H1 (cell line): ENCODE data around the gene VENTX. TPM values are rescaled to one million over a fixed set of nuclear protein-coding genes. Genes with fewer than 3 reads are reported as not detected.

Experiments used
- CTCF ChIA-PET: fragments of 300-600 bp; sonication (Branson Sonifier 250); formaldehyde crosslinking; loops from one replicate; lab custom pipeline; 2021; ENCODE audit not compliant: partially characterized antibody; lab: Charles Lee
- POLR2A ChIA-PET: fragments of 300-600 bp; sonication (Branson Sonifier 250); formaldehyde crosslinking; loops from one replicate; lab custom pipeline; 2021; ENCODE audit warnings: inconsistent platforms; ENCODE audit not compliant: partially characterized antibody; lab: Charles Lee
- DNase-seq, 2 experiments: peaks; one replicate each; pipeline versions ENCODE4 v3.0.0 to v3.0.0-alpha.2; 2010 to 2022; ENCODE audit warnings: low spot score in 2 of 2, low read depth in 1 of 2, mixed read lengths in 1 of 2
- FAIRE-seq: peaks from 2 replicates; lab custom pipeline; 2011; peaks lifted over from hg19 to GRCh38; lab: Jason Lieb, UNC
- H2AFZ ChIP-seq: 2 replicates; pipeline ENCODE4 v1.8.1; 2012; ENCODE audit warnings: low read length, inconsistent platforms
- H2AK5ac ChIP-seq: 2 replicates; pipeline ENCODE4 v1.6.1; 2013; ENCODE audit warnings: low read depth, low read length
- H2BK120ac ChIP-seq: replicated peaks from 2 replicates; pipeline ENCODE3; 2013; ENCODE audit warnings: low read depth, low read length, inconsistent platforms
- H2BK12ac ChIP-seq: 2 replicates; pipeline ENCODE4 v1.6.1; 2013; ENCODE audit warnings: low read depth, low read length
- H2BK15ac ChIP-seq: 2 replicates; pipeline ENCODE4 v1.6.1; 2013; ENCODE audit warnings: low read length
- H2BK20ac ChIP-seq: 2 replicates; pipeline ENCODE4 v1.6.1; 2013; ENCODE audit warnings: low read length
- H2BK5ac ChIP-seq: 2 replicates; pipeline ENCODE4 v1.6.1; 2013; ENCODE audit warnings: low read depth, low read length
- H3K14ac ChIP-seq: 2 replicates; pipeline ENCODE4 v1.6.1; 2013; ENCODE audit warnings: inconsistent platforms; ENCODE audit not compliant: insufficient read length
- H3K18ac ChIP-seq: 2 replicates; pipeline ENCODE4 v1.6.1; 2013; ENCODE audit warnings: low read length; ENCODE audit errors: extremely low read depth
- H3K23ac ChIP-seq: 2 replicates; pipeline ENCODE4 v1.6.1; 2013; ENCODE audit warnings: inconsistent platforms; ENCODE audit not compliant: insufficient read length
- H3K23me2 ChIP-seq: 2 replicates; pipeline ENCODE4 v1.6.1; 2013; ENCODE audit warnings: low read depth, low read length
- H3K27ac ChIP-seq: 2 replicates; pipeline ENCODE4 v1.6.1; 2011; ENCODE audit warnings: low read depth, low read length, inconsistent platforms
- H3K27me3 ChIP-seq, 4 experiments: replicated peaks in 1 of 4; 1 replicate in 1 of 4; 2 replicates in 3 of 4; pipeline versions ENCODE4 v1.6.1 to v1.8.1; 2011 to 2013; ENCODE audit warnings: low read length in 3 of 4, mild to moderate bottlenecking in 3 of 4, inconsistent platforms in 2 of 4, mixed read lengths in 2 of 4, moderate library complexity in 1 of 4; ENCODE audit not compliant: control insufficient read depth in 3 of 4, insufficient read depth in 3 of 4; ENCODE audit errors: extremely low read depth in 1 of 4
- H3K36me3 ChIP-seq, 4 experiments: 2 replicates each; pipeline versions ENCODE4 v1.6.1 to v1.8.1; 2011 to 2013; ENCODE audit warnings: mild to moderate bottlenecking in 4 of 4, low read length in 3 of 4, moderate library complexity in 2 of 4, control low read depth in 1 of 4, inconsistent platforms in 1 of 4; ENCODE audit not compliant: insufficient read depth in 4 of 4, control insufficient read depth in 2 of 4
- H3K4ac ChIP-seq: replicated peaks from 2 replicates; pipeline ENCODE3; 2013; ENCODE audit warnings: low read length, low read depth, mixed read lengths, inconsistent platforms; ENCODE audit not compliant: insufficient read length
- H3K4me1 ChIP-seq, 4 experiments: replicated peaks in 1 of 4; 1 replicate in 1 of 4; 2 replicates in 3 of 4; pipeline versions ENCODE4 v1.6.1 to v1.8.1; 2011 to 2013; ENCODE audit warnings: low read length in 3 of 4, inconsistent platforms in 2 of 4, mixed read lengths in 1 of 4; ENCODE audit not compliant: insufficient read depth in 4 of 4, control insufficient read depth in 3 of 4
- H3K4me2 ChIP-seq, 2 experiments: 2 replicates each; pipeline versions ENCODE4 v1.6.1 to v1.8.1; 2011 to 2013; ENCODE audit warnings: low read depth in 2 of 2, low read length in 2 of 2, control low read depth in 1 of 2, inconsistent platforms in 1 of 2, mild to moderate bottlenecking in 1 of 2; ENCODE audit not compliant: insufficient read depth in 1 of 2
- H3K4me3 ChIP-seq, 4 experiments: fragments of 200-600, 300-600 bp in 1 of 4; sonication (generic), shearing (Covaris generic), sonication (Bioruptor Twin) in 1 of 4; 2 replicates each; pipeline versions ENCODE4 v1.5.1 to v1.8.1; 2011 to 2016; ENCODE audit warnings: low read length in 4 of 4, low read depth in 3 of 4, control low read depth in 2 of 4, inconsistent platforms in 2 of 4, mild to moderate bottlenecking in 2 of 4, mixed read lengths in 1 of 4, moderate library complexity in 1 of 4; ENCODE audit not compliant: insufficient read depth in 2 of 4; ENCODE audit errors: extremely low read depth in 1 of 4
- H3K56ac ChIP-seq: replicated peaks from 2 replicates; pipeline ENCODE3; 2013; ENCODE audit warnings: low read depth, mild to moderate bottlenecking, mixed read lengths, low read length, inconsistent platforms; ENCODE audit not compliant: insufficient read length
- H3K79me1 ChIP-seq: 2 replicates; pipeline ENCODE4 v1.6.1; 2013; ENCODE audit warnings: low read depth, low read length, control low read depth
- H3K79me2 ChIP-seq, 2 experiments: 2 replicates each; pipeline versions ENCODE4 v1.6.1 to v1.8.1; 2012 to 2013; ENCODE audit warnings: low read length in 2 of 2, mild to moderate bottlenecking in 2 of 2, inconsistent platforms in 1 of 2; ENCODE audit not compliant: insufficient read depth in 2 of 2, control insufficient read depth in 1 of 2
- H3K9ac ChIP-seq, 4 experiments: replicated peaks in 1 of 4; 1 replicate in 1 of 4; 2 replicates in 3 of 4; pipeline versions ENCODE4 v1.6.1 to v1.8.1; 2011 to 2013; ENCODE audit warnings: low read depth in 3 of 4, low read length in 3 of 4, control low read depth in 2 of 4, mild to moderate bottlenecking in 2 of 4, moderate library complexity in 2 of 4, inconsistent platforms in 1 of 4; ENCODE audit errors: extremely low read depth in 1 of 4
- H3K9me3 ChIP-seq, 2 experiments: 2 replicates each; pipeline versions ENCODE4 v1.6.1 to v1.8.1; 2012 to 2013; ENCODE audit warnings: mild to moderate bottlenecking in 2 of 2, moderate library complexity in 2 of 2, control low read depth in 1 of 2, inconsistent platforms in 1 of 2, low read depth in 1 of 2, low read length in 1 of 2, mixed read lengths in 1 of 2; ENCODE audit not compliant: insufficient read depth in 2 of 2
- H4K20me1 ChIP-seq, 2 experiments: replicated peaks in 1 of 2; 2 replicates each; pipeline versions ENCODE3 to v1.8.1; 2011 to 2013; ENCODE audit warnings: inconsistent platforms in 2 of 2, low read length in 2 of 2, mild to moderate bottlenecking in 1 of 2; ENCODE audit not compliant: insufficient read depth in 2 of 2, control insufficient read depth in 1 of 2
- H4K5ac ChIP-seq: 2 replicates; pipeline ENCODE4 v1.6.1; 2013; ENCODE audit warnings: low read length, low read depth, mixed read lengths, inconsistent platforms; ENCODE audit not compliant: insufficient read length
- H4K8ac ChIP-seq: 2 replicates; pipeline ENCODE4 v1.8.0; 2013; ENCODE audit warnings: mild to moderate bottlenecking, moderate library complexity, low read length, inconsistent platforms; ENCODE audit not compliant: insufficient read depth; ENCODE audit errors: extremely low read depth
- H4K91ac ChIP-seq: replicated peaks from 2 replicates; pipeline ENCODE3; 2013; ENCODE audit warnings: low read length, mixed read lengths, inconsistent platforms; ENCODE audit not compliant: insufficient read length
- BCL11A ChIP-seq, 2 experiments: IDR thresholded peaks; one replicate each; pipeline ENCODE4 v1.6.1; 2011; ENCODE audit warnings: low read depth in 2 of 2, low read length in 2 of 2, mild to moderate bottlenecking in 2 of 2
- CBX5 ChIP-seq: fragments of 300-800, 300-1000 bp; sonication (generic); IDR thresholded peaks from 2 replicates; pipeline ENCODE4 v1.7.1; 2016; ENCODE audit warnings: antibody characterized with exemption, low read length, low read depth
- GTF2F1 ChIP-seq: IDR thresholded peaks from 2 replicates; pipeline ENCODE4 v1.6.1; 2012; ENCODE audit warnings: low read depth, low read length, improper control_type of control experiment, borderline replicate concordance
- HDAC2 ChIP-seq, 2 experiments: fragments of 300-600 bp in 1 of 2; sonication (generic) in 1 of 2; IDR thresholded peaks; 2 replicates each; pipeline ENCODE4 v1.6.1; 2011 to 2012; ENCODE audit warnings: low read depth in 2 of 2, low read length in 2 of 2, mild to moderate bottlenecking in 2 of 2, moderate library complexity in 2 of 2, borderline replicate concordance in 1 of 2, inconsistent platforms in 1 of 2
- KDM4A ChIP-seq: IDR thresholded peaks from one replicate; pipeline ENCODE4 v1.7.1; 2012; ENCODE audit warnings: low read depth, mild to moderate bottlenecking, moderate library complexity, low read length, inconsistent platforms; ENCODE audit not compliant: severe bottlenecking
- KDM5A ChIP-seq: fragments of 200-600 bp; IDR thresholded peaks from 2 replicates; pipeline ENCODE4 v1.7.1; 2012; ENCODE audit warnings: mild to moderate bottlenecking, low read length, inconsistent platforms, mixed read lengths
- RBBP5 ChIP-seq: IDR thresholded peaks from 2 replicates; pipeline ENCODE4 v1.7.1; 2012; ENCODE audit warnings: low read depth, mild to moderate bottlenecking, inconsistent platforms, low read length, moderate library complexity, borderline replicate concordance
- RNF2 ChIP-seq: fragments of 200-900, 300-1000 bp; sonication (generic); IDR thresholded peaks from 2 replicates; pipeline ENCODE4 v1.7.1; 2016; ENCODE audit warnings: borderline replicate concordance, low read depth, mild to moderate bottlenecking, antibody characterized with exemption, low read length; ENCODE audit not compliant: poor library complexity, severe bottlenecking; ENCODE audit errors: missing control alignments
- SIRT6 ChIP-seq: IDR thresholded peaks from one replicate; pipeline ENCODE4 v1.7.1; 2012; ENCODE audit warnings: low read length, inconsistent platforms
- TAF7 ChIP-seq: optimal IDR thresholded peaks from 2 replicates; pipeline ENCODE3; 2011; ENCODE audit warnings: low read depth, mild to moderate bottlenecking, inconsistent platforms, low read length, moderate library complexity, borderline replicate concordance
- WGBS, 2 experiments: shearing (Covaris generic) in 1 of 2; methylation state at CpG; one replicate each; pipeline versions ENCODE4 v1.1.6 to v1.1.7; 2013 to 2015; ENCODE audit warnings: low lambda C conversion rate in 2 of 2, mixed read lengths in 2 of 2, inconsistent platforms in 1 of 2, low coverage in 1 of 2, missing lambda C conversion rate in 1 of 2; ENCODE audit not compliant: insufficient replicate concordance in 2 of 2, insufficient coverage in 1 of 2, insufficient read length in 1 of 2; ENCODE audit errors: extremely low coverage in 1 of 2, missing lambda C conversion rate in 1 of 2; 5-methylcytosine and 5-hydroxymethylcytosine counted together
- polyA plus RNA-seq, 7 experiments: library from polyadenylated mRNA; depleted of rRNA in 3 of 7; stranded (reverse) in 5 of 7; unstranded in 2 of 7; fragments of >200 nt in 5 of 7; fragments of 200-250 nt in 2 of 7; gene quantifications; 1 replicate in 5 of 7; 2 replicates in 1 of 7; 4 replicates in 1 of 7; pipeline versions ENCODE4 v1.2.1 to v1.2.3, GENCODE V29; 2011 to 2013; ENCODE audit warnings: missing spikeins in 2 of 7, mixed read lengths in 2 of 7
- total RNA-seq: library from RNA; stranded (reverse); fragmentation: NEBNext Ultra II Directional; extraction: Animal tissue kit (Norgen Biotek cat#: 25700); gene quantifications from 2 replicates; pipeline ENCODE4 v1.2.1, GENCODE V29; 2021

VENTX gene
- total and polyA plus RNA-seq, 2 of the 8 experiments (the other 6 are each of a cell fraction or from before 2014, with no cell fraction given), result 5.6 TPM

GRCh38 chr10:133209641-133210040 lies 28.0 kb upstream of the VENTX start:
- H3K23ac ChIP-seq, result no peak overlapping the region
- TF ChIP-seq KDM4A, result no peak
- no peak for TF ChIP-seq SIRT6
- TF ChIP-seq TAF7, result no peak
- TF ChIP-seq RBBP5, result no peak
- TF ChIP-seq GTF2F1, result no peak
- no peak for TF ChIP-seq CBX5
- no peak for TF ChIP-seq BCL11A (IDR thresholded peaks at IDR 0.05; ENCODE audit: low read depth in 2 of 2, low read length in 2 of 2)
- TF ChIP-seq RNF2, result no peak
- no peak for TF ChIP-seq KDM5A
- TF ChIP-seq HDAC2 (IDR thresholded peaks at IDR 0.05; ENCODE audit: borderline replicate concordance in 1 of 2, low read depth in 2 of 2, low read length in 2 of 2), result no peak
- TF ChIP-seq, all 59 proteins: peak for 0
- Histone ChIP-seq H3K79me1 (no peaks in the 10 kb centered on the region), H3K79me2 (no peaks in the 10 kb centered on the region), H4K8ac (0 out of 2 replicates have a peak overlapping the region, but pooled peaks have one; percentile 25), H2AK5ac (no peak overlapping the region), H3K27me3 (no peaks in the 10 kb centered on the region; a peak in 1 of 7 replicates), H3K27ac (no peak overlapping the region), H3K9me3 (no peaks in the 10 kb centered on the region; a peak in 1 of 4 replicates), H3K4me2 (no peak overlapping the region), H3K4ac (no peak overlapping the region), H3K56ac (no peak overlapping the region), H2BK12ac (peak overlapping the region; percentile 43; the same call in 1 of the 2 replicates), H2BK5ac (no peak overlapping the region; the same call in 1 of the 2 replicates), H3K9ac (no peak overlapping the region), H4K5ac (no peak overlapping the region), H3K18ac (no peak overlapping the region), H2BK20ac (no peak overlapping the region), H4K91ac (peak overlapping the region; percentile 74), H2AFZ (no peak overlapping the region), H3K14ac (no peak overlapping the region), H4K20me1 (peaks cover 2 to 12% of the 10 kb centered on the region in 2 experiments), H3K4me3 (no peak overlapping the region), H3K23me2 (peaks cover 8% of the 10 kb centered on the region), H3K36me3 (peaks cover 0 to 2% (median 0%) of the 10 kb centered on the region in 4 experiments; a peak in 3 of 8 replicates), H3K4me1 (no peaks in the 10 kb centered on the region; a peak in 1 of 7 replicates), H2BK15ac (no peak overlapping the region), H2BK120ac (no peak overlapping the region)
- 90% methylated on average over 19 of the region's 20 CpGs; no CpG with 5 or more reads in 1 of the 2 experiments for WGBS, 2 experiments
- DNase-seq (no peak), FAIRE-seq (no peak)
- ChIA-PET CTCF (no interaction called here), POLR2A (interaction anchor here (2.3 kb wide), 1 partner anchor 9 kb away, joined by 8 read pairs; no protein-coding TSS in a partner anchor)
